Measurements from ENCODE around the gene PKDCC.

The PKDCC gene, protein sequence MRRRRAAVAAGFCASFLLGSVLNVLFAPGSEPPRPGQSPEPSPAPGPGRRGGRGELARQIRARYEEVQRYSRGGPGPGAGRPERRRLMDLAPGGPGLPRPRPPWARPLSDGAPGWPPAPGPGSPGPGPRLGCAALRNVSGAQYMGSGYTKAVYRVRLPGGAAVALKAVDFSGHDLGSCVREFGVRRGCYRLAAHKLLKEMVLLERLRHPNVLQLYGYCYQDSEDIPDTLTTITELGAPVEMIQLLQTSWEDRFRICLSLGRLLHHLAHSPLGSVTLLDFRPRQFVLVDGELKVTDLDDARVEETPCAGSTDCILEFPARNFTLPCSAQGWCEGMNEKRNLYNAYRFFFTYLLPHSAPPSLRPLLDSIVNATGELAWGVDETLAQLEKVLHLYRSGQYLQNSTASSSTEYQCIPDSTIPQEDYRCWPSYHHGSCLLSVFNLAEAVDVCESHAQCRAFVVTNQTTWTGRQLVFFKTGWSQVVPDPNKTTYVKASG

DNA sequence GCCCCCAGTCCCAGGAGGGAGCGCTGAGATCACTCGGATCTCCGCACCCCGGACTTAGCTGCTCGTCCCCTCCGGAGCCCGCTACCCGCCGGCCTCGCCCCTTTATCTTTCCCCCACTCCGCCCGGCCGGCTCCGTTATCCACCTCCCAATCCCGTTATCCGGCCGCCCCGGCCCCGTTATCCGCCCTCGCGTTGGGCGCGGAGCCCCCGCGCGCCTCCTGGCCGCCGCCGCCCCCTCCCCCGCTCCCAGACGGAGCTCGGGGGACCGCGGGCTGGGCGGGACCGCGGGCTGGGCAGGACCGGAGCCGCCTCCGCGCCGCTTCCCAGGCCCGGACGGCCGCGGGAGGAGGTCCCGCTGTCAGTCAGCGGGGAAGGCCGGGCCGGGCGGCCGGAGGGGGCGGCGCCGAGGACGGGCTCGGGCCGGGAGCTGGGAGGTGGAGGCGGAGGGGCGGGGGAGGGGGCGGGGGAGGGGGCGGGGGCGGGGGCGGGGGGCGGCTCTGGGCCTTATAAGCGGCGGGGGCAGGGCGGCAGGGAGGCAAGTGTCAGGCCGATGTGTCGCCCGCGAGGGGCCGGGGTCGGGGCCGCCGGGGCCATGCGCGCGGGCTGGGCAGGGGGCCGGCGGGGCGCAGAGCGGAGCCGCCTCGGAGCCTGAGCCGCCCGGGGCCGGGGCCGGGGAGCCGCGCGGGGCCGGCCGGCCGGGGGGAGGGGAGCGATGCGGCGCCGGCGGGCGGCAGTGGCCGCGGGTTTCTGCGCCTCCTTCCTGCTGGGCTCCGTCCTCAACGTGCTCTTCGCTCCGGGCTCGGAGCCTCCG is at the start of gene PKDCC:
Gene PKDCC (plus strand): TSS at position 534 of the 811 bp plus-strand sequence. CDS start 179 bp downstream, at position 713.
- DNase-seq: peak; percentile 88

DNA sequence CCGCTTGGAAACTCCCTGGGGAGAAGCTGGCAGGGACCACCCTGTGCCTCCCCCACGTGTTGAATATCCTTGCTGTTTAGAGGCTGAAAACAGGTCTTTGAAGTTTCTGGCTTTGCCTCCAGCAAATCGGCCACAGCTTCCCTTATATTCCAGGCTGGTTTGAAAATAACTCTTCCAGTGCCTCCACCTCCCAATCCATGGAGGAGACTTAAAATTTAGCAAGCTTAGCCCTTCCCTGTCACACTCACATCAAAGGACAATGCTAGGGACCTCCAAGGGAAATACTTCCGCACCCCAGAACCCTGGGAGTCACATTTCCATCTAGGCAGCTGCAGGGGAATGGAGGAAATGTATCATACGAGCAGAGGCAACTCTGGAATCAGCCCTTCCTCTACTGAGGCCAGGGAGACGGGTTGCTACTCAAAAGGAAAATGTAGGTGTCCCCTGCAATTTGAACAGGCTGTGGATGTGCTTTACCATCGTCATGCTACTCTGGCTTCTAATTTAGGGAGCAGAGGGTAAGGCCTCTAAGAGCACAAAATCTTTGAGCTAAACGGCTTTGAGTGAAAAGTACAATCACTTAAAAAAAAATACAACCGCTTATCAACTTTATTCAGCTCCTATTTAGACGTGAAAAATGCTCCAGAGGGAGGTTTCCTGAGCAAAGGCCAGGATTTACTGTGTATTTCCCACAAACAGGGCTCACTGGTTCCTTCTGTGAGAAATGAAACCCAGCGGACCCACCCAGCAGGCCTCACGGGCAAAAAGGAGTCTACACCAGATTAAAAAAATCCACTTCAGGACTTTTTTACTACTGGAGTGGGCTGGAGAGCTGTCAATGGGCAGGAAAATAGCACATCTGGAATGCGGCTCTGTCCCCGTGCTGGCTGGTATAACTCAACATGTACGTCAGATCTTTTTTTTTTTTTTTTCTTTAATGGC is 49.4 kb upstream of the PKDCC start:
- peak; percentile 54 for DNase-seq

DNA sequence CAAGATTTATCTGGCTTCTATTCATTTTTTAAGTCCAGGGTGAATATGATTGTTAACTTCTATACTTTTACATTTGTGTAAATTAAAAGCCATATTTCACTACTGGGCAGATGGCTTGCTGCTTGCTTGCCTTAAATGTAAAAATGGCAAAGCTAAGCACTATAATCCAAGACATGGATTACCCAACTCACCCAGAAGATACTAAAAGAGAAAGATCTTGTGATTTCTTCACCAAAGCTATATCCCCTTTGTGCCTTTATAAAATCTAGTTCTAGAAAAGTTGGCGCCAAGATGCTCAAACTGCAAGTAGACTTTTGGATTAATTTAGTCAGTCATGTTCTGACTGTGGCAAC is 48.7 kb upstream of the PKDCC start:
- no peak for DNase-seq

DNA sequence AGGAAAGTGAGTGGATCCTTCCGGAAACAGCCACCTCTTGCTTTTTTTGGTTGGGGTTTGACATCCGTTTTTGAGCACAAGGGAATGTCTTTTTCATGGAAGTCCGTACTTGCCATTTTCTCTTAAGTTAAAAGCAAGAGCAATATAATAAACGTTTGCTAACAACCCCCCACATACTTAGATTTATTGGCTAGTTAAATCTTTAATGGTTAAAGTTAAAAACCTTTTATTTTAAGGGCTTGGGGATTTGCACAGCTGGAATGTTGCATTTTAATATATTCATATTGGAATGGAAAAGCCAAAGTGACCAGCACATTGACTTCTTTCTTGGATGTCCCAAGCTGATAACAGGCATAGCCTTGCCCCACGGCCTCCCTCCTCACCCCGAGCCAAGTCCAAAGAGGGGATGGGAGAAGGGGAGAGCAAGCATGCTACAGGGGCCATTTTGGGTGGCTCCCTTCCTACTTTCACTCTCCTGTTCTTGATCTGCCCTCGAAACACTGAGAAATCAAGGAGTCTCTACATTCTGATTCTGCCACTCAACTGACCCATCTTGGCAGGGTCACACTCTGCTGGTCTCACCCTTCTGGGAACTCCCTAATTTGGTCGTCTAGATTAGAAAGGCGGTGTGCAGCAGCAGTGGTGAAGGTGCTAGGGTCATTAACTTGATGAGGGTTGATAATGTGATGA is 48.1 kb upstream of the PKDCC start:
- no peak for DNase-seq

DNA sequence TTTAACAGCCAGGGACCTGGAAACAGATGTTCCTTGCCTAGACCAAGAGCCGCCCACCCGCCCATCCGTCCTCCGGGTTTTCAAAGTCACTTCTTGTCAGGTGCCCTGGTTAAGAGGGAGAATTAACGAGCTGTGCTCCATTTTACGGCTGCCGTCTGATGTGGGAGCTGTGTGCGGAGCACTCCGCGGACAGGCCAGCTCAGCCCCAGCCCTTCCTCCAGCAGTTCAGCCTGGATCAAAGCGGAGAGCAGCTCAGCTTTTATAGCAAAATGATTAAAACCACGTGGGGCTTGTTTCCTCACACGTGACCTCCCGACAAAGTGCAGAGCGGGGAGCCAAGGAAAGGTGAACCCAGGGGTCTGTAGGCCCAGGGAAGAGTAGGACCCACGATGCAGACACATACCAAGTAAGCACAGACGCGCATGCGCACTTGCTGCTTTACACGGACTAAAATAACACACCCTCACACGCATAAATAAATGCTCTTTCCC is 46.1 kb upstream of the PKDCC start:
- DNase-seq: peak; percentile 48

DNA sequence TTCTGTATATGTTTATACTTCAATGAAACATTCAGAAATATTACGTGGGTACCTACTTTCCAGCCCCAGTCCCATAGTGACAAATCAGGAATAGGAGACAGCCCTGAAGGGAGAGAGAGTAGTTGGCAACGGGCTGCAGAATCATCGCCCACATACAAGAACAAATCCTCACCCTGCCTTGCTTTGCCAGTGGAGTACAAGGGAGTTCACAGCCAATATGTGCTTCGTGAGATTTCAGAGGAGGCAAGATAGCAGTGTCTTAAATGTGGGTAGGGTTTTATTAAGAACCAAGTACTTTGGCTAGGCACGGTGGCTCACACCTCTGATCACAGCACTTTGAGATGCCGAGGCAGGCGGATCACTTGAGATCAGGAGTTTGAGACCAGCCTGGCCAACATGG is 40.3 kb upstream of the PKDCC start:
- no peak for DNase-seq

DNA sequence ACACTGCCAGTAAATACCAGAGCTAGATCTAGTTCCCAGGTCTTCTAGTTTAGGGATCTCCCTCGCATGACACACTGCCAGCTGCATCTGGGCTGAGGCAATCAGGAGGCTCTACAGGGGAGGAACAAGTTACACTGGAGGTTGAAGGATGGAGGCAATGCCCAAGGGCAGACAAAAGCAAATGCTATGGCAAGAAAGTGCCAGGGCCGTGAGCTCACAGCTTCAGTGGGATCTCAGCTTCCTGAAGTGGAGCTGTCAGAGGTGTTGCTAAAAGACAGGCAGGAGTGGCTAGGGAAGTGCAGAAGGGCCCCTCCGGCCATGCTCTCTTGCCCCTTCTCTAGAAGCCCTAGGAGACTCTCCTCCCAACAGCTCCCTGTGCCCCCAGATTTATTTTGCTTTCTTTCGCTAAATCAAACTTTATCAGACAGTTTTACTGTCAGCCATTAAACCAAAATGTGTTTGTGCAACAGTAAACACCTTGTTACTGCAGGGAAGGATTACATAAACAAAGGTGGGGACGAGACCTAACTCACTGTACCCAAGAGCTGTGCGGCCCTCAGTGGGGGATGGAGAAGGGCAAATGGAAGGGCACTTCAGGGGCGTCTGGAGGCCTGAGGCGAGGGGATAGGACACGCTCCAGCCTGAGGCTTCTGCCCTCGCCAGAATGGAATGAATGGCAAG is 39.4 kb upstream of the PKDCC start:
- DNase-seq: peak; percentile 45

DNA sequence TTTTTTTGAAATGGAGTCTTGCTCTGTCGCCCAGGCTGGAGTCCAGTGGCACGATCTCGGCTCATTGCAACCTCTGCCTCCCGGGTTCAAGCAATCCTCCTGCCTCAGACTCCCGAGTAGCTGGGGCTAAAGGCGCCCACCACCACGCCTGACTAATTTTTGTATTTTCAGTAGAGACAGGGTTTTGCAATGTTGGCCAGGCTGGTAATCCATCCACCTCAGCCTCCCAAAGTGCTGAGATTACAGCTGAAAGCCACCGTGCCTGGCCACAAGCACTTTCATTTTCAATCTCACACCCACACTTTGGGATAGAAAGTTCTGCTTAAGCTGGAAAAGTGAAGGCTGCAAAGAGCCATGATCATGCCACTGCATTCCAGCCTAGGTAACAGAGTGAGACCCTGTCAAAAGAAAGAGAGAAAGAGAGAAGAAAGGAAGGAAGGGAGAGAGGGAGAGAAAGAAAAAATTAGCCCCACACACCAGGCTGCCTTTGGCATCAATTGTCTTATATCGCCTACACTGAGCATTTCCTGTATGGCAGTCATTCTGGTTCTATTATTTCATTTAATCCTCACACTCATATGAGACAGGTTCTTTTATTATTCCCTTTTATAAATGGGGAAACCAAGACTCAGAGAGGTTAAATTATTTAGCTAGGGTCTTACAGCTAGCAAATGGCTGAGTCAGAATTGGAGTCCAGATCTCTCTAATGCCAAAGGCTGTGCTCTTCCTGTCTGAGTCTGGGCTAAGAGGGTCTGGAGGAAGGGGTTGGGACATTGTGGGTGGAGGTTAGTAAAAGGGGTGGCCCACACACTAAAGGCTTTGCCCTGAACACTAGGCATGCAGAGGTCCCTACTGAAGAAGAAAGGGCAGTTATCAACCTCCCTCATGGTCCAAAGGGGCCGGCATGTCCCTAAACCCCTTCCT is 37.9 kb upstream of the PKDCC start:
- DNase-seq: no peak

DNA sequence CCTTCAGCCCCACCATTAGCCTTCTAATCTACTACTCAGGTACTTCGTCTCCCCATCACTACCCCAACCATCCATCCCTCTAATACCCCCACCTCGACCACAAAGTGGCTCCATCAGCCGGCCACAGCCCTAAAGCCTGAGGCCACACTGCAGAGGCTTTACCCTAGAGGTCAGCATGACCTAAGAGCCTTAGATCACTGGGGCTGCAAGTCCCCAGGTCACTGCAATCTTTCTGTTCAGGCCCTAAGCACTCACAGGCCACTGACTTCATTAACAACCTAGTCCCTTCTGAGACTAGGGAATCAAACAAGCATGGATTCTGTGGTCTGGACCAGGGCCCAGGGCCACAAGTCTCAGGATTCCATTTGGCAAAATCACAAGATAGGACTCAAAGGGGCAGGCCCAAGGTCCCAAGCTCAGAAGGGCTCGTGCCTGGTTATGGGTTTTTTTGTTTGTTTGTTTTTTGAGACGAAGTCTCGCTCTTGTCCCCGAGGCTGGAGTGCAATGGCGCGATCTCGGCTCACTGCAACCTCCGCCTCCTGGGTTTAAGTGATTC is 37.0 kb upstream of the PKDCC start:
- DNase-seq: peak; percentile 93

DNA sequence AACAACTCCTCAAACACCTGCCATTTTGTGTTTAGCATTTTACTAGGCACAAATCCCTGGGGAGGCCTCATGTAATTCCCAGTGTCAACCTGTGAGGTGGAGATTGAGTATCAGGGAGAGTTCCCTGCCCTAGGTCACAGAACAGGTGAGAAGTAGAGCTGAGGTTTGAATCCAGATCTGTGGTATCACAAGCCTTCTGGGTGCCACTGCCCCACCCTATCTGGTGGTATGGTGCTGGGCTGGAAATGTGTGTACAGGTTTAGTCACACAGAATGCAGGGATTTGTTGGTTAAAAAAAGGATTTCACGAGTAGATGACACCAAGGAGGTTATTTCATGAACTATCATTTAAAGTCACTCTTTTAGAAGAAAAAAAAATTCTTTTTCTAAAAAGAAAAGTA is 35.7 kb upstream of the PKDCC start:
- no peak for DNase-seq

DNA sequence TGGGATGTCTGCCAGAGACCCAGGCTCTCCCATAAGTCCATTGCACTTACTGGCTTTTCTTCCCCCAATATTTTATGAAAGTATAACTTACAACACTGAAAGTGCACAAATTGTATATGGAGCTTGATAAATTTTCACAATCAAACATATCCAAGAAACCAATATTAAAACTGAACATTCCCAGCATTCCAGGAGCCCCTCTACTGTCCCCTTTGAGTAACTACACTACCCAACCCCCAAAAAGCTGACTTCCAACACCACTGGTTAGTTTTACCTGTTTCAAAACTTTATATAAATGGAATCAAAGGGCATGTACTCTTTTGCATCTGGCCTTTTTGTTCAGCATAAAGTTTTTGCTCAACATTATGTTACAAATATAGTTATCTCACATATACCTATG is 35.2 kb upstream of the PKDCC start:
- no peak for DNase-seq

DNA sequence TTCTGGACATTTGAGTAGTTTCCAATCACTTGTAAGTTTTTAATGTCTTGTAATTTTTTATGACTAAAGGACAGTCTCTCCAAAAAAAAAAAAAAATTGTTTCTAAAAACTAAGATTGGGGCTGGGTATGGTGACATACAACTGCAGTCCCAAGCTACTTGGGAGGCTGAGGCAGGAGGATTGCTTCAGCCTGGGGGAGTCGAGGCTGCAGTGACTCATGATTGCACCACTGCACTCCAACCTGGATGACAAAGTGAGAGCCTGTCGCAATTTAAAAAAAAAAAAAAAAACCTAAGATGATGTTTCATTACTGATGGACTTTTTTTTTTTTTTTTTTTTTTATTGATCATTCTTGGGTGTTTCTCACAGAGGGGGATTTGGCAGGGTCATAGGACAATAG is 34.4 kb upstream of the PKDCC start:
- DNase-seq: no peak

DNA sequence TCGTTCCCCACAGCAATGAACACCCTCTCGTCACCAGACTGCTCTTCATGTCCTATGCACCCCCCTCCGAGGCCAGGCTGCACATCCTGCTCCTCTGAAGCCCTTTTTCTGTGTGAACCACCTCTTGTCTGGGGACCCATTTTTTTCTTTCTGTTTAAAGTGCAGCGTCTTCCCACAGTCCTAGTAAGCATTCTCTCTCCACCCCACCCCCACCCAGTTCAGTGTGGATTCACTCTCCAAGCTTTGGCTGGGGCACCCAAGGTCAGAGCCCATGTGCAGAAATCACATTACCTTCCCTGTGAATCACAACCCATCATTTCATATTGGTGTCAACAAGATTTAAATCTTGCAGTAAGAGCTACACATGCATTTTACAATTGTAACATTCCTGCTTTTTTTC is 26.4 kb upstream of the PKDCC start:
- peak; percentile 98 for DNase-seq

DNA sequence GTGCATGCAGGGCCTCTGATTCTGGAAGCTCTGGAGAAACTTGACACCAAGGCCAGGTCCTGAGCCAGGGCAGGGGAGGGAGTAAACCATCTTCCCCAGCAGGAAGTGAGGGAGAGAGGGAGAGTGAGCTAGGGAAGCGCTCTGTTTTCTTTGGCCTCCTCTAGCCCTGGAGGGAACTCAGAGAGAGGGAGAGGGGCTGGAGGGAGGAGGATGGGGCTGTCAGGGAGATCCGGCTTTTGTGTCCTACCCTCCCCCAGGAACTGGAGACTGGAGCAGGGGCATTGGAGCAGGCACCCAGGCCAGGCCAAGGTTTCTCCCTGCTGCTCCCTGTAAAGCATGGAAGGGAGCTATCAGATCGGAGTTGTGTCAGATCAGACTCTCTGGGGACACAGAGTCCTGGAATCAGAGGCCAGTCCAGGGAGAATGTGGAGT is 22.7 kb upstream of the PKDCC start:
- peak; percentile 86 for DNase-seq

DNA sequence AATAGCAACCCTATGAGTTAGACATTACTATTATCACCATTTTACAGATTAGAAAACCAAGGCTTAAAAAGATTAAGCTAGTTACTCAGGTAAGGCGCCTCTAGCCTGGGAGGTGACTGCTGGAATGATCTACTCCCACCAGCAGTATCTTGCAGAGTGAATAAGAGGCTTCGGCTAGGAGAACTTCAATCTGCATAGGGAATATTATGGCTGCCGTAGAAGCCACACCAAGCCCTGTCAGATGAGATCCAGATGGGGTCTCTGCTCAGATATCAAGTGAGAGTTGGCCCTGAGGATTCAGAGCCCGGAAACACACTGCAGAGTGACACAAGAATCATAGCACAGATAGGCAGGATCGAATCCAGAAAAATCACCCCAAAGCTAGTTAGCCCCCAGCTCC is 21.5 kb upstream of the PKDCC start:
- no peak for DNase-seq

DNA sequence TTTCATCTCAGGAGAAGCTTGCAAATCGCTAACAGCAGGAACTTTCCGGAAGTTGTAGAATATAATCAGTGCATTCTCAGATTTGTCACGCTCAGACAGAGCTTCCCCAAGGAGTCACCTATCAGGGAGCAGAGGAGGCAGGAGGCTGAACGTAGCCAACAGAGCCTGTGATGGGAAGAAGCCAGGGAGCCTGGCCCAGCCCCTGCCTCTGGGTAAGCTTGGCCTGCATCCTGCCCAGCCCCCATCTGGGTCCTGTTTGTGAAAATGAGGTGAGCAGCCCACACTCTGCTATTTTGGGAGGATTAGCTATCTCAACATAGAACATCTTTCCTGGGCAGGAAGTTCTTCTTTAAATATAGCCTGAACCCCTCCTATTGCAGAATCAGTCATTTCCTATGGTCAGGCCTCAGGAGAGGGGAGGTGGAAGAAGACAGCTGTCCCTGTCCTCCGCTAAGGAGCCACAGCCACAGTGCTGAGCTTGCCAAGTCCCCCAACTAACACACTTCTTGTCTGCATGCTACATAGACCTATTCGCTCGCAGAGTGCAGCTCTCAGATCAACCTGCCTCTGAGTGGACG is 19.2 kb upstream of the PKDCC start:
- DNase-seq: peak; percentile 39

DNA sequence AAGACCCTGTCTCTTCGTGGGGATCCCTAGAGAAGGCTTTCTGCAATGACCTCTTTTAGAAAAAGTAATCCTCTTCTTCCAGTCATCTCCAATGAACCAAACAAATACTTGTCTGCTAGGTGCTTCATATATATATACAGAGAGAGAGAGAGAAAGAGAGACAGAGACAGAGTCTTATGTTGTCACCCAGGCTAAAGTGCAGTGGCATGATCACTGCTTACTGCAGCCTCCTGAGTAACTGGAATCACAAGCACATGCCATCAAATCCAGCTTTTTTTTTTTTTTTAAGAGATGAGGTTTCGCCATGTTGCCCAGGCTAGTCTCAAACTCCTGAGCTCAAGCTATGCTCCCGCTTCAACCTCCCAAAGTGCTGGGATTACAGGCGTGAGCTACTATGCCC is 18.6 kb upstream of the PKDCC start:
- no peak for DNase-seq

DNA sequence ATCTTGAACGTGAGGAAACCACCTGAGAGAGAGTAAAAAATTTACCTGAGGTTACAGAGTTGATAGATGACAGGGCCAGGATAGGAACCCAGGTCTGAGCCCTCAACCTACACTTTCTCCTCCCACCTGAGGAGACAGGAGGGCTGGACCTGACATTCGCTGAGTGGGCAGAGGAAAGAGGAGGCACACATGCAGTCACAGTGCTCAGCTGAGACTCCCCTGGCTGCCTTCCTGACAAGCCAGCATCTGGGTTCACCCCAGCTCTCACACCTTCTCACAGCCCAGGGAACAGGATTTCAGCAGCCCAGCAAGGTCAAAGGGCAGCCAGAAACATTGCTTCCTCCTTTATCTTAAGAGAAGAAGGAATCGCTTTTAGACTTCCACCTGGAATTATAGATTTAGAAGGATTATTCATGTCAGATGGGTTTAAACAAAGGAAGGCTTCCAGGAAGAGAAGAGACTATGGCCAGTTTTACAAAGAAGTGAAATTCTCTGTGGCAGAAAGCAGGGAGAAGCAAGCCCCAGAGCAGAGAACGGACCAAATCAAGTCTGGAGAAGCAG is 18.1 kb upstream of the PKDCC start:
- DNase-seq: no peak

DNA sequence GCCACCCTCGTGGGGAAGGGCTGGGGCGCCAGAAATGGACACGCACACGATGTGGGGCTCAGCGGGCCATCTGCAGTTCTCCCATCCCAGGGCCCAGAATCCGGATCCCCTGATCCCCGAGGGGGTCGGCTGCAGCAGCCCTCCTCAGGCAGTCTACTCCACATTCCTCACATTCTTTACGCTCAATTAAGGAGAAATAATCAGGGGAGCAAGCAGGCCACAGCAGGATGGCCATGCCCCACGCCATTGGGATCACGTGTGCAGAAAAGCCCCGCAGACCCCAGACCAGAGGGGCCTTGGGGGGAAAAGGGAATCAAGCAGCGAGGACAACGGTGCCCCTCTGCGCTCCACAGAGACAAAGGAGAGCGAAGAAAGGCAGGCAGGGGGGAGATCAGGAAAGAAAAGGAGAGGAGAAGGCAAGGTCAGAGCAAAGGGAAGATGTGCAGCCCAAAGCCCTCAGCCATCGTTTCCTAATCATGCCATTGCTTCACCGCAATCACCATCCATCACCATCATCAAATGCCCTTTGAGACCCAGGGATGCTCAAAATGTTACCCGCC is 17.5 kb upstream of the PKDCC start:
- no peak for DNase-seq

All from fibroblast of upper back skin (primary cell).